GM18870 (cell line): ENCODE results near the gene TCF7L1.
"Not testable (repeated sequence)": the region's sequence is repeated elsewhere in the genome, so short reads cannot be mapped to it uniquely, and the experiment has no call there.

Experiments
- ATAC-seq: cut with Tn5 transposase; IDR thresholded peaks from one replicate; pipeline ENCODE4 v1.9.1; 2021; ENCODE audit warnings: moderate library complexity; ENCODE audit not compliant: unreplicated experiment

TCF7L1 gene

GRCh38 chr2:85131116-85131515 lies 2.1 kb upstream of the TCF7L1 start:
- no peak for ATAC-seq

- ATAC-seq = no peak
Measured at GRCh38 chr2:85132397-85132796, 795 bp upstream of the TCF7L1 start.

DNA sequence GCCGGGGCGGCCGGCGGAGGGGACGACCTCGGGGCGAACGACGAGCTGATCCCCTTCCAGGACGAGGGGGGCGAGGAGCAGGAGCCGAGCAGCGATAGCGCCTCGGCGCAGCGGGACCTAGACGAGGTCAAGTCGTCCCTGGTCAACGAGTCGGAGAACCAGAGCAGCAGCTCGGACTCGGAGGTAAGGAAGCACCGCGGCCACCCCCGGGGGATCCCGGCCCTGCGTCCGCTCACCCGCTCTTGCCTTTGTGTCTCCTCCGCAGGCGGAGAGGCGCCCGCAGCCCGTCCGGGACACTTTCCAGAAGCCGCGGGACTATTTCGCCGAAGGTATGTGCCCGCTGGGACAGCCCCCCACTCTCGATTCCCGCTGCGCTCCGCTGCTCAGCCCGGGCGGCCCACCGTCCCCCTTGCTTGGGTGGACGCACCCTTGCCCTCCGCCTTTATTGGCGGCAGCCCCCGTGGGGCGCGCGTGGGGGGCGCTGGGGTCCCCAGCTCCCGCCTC lies 611 bp downstream of the TCF7L1 start:
- no peak for ATAC-seq

DNA sequence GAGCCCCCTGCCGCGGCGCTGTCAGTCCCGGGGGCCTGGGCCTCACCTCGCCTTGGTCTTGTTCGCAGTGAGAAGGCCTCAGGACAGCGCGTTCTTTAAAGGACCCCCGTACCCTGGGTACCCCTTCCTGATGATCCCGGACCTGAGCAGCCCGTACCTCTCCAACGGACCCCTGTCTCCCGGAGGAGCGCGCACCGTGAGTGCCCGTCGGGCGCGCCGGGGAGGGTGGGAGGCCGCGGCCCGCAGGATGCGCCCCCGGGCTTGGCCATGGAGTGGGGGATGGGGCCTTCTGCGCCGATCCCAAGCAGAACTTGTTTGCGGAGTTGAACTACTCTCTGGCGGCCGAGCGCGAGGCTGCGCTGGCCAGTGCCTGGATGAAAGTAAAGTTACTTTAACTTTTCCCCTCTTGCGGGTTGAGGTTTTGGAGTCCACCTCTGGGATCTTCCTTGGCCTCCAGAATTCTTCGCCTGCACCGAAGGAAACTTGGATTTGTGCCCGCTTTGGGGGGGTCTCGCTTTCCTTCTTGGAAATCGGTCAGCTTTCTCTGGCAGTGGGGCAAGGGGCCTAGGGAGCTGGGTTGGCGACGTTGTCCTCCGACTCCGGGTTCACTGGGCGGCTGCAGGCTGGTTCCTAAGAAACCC lies 1.2 kb downstream of the TCF7L1 start:
- ATAC-seq = no peak

- no peak for ATAC-seq
Measured at GRCh38 chr2:85134896-85135659, 1.9 kb downstream of the TCF7L1 start.

DNA sequence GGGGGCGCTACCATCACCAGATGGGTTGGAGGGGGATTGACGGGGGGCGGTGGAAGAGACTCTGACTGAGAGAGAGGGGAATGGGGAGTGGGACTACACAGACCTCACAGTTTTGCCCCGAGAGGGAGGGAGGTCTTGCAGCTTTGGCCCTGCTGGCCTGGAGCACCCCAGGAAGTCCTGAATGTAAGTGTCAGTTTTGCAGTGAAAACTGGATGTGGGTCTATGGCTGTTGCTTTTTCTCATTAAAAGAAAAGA lies 2.4 kb downstream of the TCF7L1 start:
- ATAC-seq = no peak

- no peak for ATAC-seq
Measured at GRCh38 chr2:85137156-85137555, 4.0 kb downstream of the TCF7L1 start.

GRCh38 chr2:85143463-85144082 lies 10.4 kb downstream of the TCF7L1 start:
- no peak for ATAC-seq

DNA sequence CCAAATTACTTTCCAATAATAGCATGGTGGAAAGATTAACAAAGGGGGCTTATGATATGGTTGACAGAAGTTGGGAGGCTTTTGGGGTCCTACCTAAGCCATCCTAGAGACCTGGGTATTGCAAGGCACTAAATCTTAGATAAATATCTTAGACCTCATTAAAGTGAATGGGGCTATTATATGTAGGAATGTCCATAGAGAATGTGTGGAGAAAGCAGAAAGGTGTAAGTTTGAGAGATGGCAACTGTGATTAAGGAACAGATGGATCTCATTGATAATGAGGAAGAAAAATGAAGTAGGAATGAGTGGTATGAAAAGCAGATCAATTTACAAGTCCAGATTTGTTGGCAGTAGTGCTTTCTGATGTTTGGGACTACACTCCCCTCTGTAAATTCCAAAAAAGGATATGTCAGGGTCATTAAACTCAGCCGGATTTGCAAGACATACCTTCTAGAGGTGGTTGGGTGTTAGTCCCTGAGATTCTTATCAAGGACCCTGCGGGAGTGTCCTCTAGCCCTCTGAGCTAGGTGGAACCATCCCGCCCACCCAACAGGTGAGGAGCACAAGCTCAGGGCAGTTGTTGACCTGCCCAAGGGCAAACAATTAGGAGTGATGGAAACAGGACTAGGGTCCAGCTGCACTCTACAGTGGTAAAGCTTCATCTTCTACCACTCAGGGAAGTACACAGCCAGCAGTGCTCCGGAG lies 12.1 kb downstream of the TCF7L1 start:
- no peak for ATAC-seq

- no peak for ATAC-seq
Measured at GRCh38 chr2:85148190-85148589, 15.0 kb downstream of the TCF7L1 start.

GRCh38 chr2:85151026-85151425 lies 17.8 kb downstream of the TCF7L1 start:
- no peak for ATAC-seq

DNA sequence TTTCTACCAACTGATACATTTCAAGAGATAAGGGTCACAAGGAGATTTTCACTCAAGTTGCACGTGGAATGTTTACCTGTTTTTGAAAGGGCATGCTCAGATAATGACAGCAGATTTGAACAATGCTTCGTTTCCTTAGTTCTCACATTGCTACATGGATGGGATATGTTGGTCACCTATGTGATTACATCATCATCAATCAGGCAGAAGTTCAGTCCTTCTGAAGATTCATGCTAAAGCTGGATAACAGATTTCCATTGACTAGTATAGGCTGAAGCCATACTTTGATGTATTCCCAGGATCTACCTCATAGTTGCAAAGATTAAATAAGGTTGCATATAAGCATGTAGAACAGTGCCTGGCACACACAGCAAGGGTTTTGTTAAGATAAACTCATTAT lies 19.7 kb downstream of the TCF7L1 start:
- no peak for ATAC-seq

- ATAC-seq = no peak
Measured at GRCh38 chr2:85154048-85154753, 21.0 kb downstream of the TCF7L1 start.

DNA sequence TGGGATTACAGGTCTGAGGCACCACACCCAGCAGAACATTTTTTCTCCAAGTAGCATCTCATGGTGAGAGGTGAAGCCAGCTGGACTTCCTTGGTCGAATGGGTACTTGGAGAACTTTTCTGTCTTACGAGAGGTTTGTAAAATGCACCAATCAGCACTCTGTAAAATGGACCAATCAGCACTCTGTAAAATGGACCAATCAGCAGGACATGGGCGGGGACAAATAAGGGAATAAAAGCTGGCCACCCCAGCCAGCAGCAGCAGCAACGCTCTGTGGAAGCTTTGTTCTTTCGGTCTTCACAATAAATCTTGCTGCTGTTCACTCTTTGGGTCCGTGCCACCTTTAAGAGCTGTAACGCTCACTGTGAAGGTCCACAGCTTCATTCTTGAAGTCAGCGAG lies 21.9 kb downstream of the TCF7L1 start:
- not testable (repeated sequence) for ATAC-seq

DNA sequence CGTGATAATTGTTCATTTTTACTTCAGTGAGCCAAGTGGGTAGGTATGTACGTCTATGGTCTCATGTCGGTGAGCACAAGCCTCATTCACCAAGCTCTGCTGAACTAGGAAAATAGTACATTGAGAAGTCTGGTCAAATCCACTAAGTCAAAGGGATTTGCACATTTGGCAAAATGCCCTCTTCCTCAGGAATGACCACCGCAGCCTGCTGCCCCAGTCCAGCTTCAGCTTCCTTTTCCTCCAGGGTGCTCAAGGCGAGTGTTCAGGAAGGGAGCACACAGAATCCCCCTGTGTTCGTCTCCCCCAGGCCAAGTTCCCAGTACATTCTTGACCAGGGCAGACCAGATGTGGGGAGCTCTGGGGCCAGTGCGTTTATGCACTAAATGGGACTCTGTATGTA lies 23.0 kb downstream of the TCF7L1 start:
- ATAC-seq = no peak

DNA sequence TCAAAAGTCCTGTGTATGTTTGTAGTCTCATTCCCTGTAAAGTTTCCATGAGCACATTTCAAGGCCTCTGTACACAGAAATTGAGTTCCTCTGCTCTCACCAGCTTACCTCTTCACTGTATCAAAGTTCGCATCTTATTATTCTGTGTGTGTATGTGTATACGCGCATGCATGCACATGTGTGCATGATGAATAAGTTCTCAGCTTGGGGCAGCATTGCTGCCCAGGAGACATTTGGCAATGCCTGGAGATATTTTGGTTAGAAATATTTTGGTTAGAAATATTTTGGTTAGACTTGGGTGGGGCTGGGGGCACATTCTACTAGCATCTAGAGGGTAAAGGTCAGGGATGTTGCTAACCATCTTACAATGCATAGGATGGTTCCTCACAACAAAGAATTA lies 23.4 kb downstream of the TCF7L1 start:
- ATAC-seq = no peak

DNA sequence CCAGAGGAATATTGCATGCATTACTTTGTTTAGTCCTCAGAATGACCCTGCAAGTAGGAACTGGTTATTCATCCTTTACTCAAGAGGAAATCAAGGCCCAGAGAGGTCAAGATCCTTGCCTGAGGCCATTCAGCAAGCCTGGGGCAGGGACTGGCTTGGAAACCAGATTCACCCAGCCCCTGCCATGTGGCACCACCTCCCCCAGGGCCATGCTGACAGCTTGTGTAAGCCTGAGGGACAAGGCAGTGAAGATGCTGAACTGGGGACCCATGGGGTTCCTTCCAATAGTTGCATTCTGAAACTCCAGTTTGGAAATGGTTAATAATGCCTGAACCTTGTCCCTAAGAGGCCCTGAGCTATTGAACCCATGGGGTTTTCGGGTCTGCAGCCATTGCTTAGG lies 24.2 kb downstream of the TCF7L1 start:
- ATAC-seq = no peak

DNA sequence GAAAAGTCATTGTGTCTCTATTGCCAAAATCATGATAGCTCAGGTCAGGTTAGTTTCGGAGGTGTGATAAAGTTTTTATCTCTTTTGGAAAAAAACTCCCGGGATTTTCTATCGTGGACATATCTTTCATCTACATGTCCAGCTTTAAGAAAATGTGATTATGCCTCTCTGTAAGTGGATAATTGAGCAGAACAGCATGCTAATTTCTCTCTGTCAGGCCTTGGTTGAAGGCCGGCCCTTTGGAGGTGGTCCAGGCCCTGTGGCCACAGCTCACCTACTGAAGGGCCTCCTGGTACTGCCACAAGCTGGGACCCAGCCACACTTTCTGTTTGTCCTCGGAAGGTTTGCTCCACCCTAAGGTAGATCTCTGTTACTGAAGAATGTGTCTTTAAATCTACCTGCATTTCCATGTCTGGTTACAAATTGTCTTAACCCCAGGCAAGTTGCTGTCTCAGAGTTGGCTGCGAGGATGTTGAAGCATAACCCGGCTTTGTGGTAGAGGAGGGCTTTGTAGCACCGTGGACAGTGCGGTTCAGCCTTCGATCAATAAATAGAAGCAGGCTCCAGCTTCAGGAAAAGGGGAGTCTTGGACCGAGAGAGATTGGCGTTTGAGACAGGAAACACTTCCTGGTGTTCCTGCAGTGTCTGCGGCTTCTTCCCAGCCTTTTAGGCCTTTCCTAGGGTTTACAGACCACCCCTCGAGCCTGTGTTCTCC lies 25.5 kb downstream of the TCF7L1 start:
- no peak for ATAC-seq

- ATAC-seq = no peak
Measured at GRCh38 chr2:85159589-85159988, 26.4 kb downstream of the TCF7L1 start.
